Measurements from ENCODE around the gene SPATA31D3.
"Not testable (repeated sequence)": the region's sequence is repeated elsewhere in the genome, so short reads cannot be mapped to it uniquely, and the experiment has no call there.

The SPATA31D3 gene

DNA sequence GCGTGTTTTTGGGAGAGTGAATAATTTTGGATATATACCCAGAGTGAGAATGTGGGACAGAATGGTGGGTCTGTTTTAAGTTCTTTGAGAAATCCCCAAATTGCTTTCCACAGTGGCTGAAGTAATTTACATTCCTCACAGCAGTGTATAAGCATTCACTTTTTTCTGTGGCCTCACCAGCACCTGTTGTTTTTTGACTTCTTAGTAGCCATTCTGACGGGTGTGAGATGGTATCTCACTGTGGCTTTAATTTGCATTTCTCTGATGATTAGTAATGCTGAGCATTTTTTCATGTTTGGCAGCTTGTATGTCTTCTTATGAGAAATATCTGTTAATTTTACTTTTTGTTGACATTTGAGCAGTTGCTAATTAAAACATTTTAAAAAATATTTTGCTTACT is 35.9 kb downstream of the SPATA31D3 start:
- no peak for DNase-seq (ENCODE audit: low read depth)

DNA sequence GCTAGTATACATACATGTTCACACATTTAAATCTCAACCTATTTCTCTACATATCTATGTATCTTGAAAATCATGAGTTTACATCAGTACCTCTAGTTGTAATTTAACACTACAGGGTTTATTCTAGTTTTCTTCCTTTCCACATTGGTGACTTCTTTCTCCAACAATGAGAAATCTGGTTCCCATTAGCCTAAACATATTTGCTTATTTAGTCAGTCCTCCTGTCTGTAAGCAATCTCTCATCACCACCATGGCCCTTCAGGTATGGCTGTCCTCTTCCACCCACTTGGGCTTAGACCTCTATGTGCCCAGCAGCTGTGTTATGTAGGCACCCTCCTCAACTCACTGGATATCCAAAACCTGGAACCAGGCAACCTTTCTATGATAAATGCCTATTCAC is 37.3 kb downstream of the SPATA31D3 start:
- DNase-seq (ENCODE audit: low read depth) = no peak

- no peak for DNase-seq (ENCODE audit: low read depth)
Observed at GRCh38 chr9:81981883-81982282, 38.6 kb downstream of the SPATA31D3 start.

GRCh38 chr9:81984928-81985327 is 41.6 kb downstream of the SPATA31D3 start:
- DNase-seq (ENCODE audit: low read depth) = no peak

DNA sequence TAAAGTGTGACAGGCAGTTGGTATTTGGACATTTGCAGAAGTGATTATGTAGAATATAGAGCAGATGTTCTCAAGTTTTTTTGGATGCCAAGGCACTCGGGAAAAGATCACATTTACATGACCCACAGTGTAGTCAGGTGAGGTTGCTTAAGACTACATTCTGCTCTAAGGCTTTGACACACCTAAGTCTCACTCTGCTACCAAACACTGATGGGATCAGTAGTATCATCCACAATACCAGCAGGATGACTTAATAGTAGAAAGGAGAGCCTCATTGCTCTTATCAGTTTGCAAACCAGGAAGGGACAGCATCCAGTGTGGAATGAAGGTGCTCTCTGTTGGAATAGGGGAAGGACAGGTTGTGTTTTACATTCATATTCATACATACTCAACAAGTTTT is 42.8 kb downstream of the SPATA31D3 start:
- no peak for DNase-seq (ENCODE audit: low read depth)

DNA sequence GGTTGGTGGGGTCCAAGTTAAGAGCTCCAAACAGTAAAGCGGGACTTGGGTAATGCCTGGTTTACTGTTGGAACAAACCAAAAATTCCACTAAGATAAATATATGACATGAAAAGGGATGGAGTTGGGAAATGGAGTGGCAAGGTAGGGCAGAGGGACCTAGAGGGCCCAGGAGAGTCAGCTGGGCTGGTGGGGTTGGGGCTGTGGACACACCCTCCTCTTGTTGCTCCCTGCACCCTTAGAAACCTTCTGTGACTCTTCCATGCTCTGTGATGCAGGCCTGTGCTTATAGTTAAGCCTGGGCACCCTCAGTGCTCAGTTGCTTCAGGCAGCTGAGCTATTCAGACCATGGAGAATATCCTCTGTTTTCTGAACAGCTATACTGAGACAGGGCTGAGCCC is 45.2 kb downstream of the SPATA31D3 start, which contains the start of gene SPATA31D1:
SPATA31D1 (plus strand) TSS at position 301 of the 400 bp plus-strand sequence; CDS start at position 348, 47 bp downstream.
- not testable (repeated sequence) for DNase-seq (ENCODE audit: low read depth)

DNA sequence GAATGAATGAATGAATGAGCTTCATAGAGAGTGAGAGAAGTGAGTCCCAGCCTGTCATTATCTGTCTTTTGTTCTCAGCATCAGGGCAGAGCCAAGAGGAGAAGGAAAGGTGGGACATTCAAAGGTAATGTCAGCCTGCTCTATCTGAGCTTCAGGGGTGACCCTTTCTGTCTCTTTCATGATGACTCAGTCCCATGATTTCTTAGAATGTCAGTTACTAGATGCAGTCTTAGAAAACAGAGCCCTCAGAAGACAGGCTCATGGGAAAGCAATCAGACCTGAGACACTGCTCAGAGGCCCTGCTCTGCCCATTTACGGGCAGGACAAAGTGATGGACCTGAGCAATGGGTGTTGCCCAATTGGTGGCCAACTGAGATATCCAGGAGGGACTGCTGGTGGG is 46.4 kb downstream of the SPATA31D3 start:
- DNase-seq (ENCODE audit: low read depth) = no peak

GRCh38 chr9:81993656-81994055 is 50.4 kb downstream of the SPATA31D3 start:
- DNase-seq (ENCODE audit: low read depth) = no peak

Measured in stimulated activated CD8-positive, alpha-beta memory T cell treated with anti-CD3 and anti-CD28 coated beads, Interleukin-12 subunit alpha, Interleukin-12 subunit beta, amount 100 ng/mL, for 4 hours (primary cell).